Mesendoderm (in vitro differentiated cells): ENCODE results near the gene CBFA2T2. TPM values are rescaled to one million over a fixed set of nuclear protein-coding genes. Genes with fewer than 3 reads are reported as not detected.
A peak's percentile ranks its signal among the peaks of the same experiment; 100 is the strongest.
"Not testable (repeated sequence)": the region's sequence is repeated elsewhere in the genome, so short reads cannot be mapped to it uniquely, and the experiment has no call there.

Experiments used
- DNase-seq: peaks from one replicate; pipeline ENCODE4 v3.0.0; 2013
- H2AK5ac ChIP-seq: 2 replicates; pipeline ENCODE4 v1.6.1; 2013; ENCODE audit warnings: low read length, inconsistent platforms
- H2BK120ac ChIP-seq: 2 replicates; pipeline ENCODE4 v1.6.1; 2013; ENCODE audit warnings: low read depth, mild to moderate bottlenecking, low read length, moderate library complexity, mixed read lengths
- H2BK15ac ChIP-seq: replicated peaks from 2 replicates; pipeline ENCODE4 v1.6.1; 2013; ENCODE audit warnings: low read depth, mild to moderate bottlenecking, moderate library complexity
- H2BK5ac ChIP-seq: 2 replicates; pipeline ENCODE4 v1.6.1; 2013; ENCODE audit warnings: low read length, inconsistent platforms
- H3K18ac ChIP-seq: 2 replicates; pipeline ENCODE4 v1.6.1; 2013; ENCODE audit warnings: mild to moderate bottlenecking, low read length, mixed read lengths
- H3K23ac ChIP-seq: one replicate; pipeline ENCODE4 v1.6.1; 2013; ENCODE audit warnings: low read length
- H3K27ac ChIP-seq: 2 replicates; pipeline ENCODE4 v1.5.1; 2013; ENCODE audit warnings: low read depth, mild to moderate bottlenecking, inconsistent platforms, low read length, moderate library complexity
- H3K27me3 ChIP-seq: 2 replicates; pipeline ENCODE4 v1.6.1; 2013; ENCODE audit warnings: low read length, control low read depth, mild to moderate bottlenecking, inconsistent platforms; ENCODE audit not compliant: insufficient read depth, poor library complexity
- H3K36me3 ChIP-seq: 2 replicates; pipeline ENCODE4 v1.6.1; 2013; ENCODE audit warnings: low read length, inconsistent platforms; ENCODE audit not compliant: control insufficient read depth, insufficient read depth
- H3K4ac ChIP-seq: one replicate; pipeline ENCODE4 v1.6.1; 2013; ENCODE audit warnings: low read depth, mild to moderate bottlenecking, low read length, moderate library complexity
- H3K4me1 ChIP-seq: 2 replicates; pipeline ENCODE4 v1.6.1; 2013; ENCODE audit warnings: low read depth, low read length, inconsistent platforms; ENCODE audit not compliant: control insufficient read depth
- H3K4me2 ChIP-seq: 2 replicates; pipeline ENCODE4 v1.6.1; 2013; ENCODE audit warnings: low read length
- H3K4me3 ChIP-seq: 2 replicates; pipeline ENCODE4 v1.5.1; 2013; ENCODE audit warnings: mild to moderate bottlenecking, low read length
- H3K56ac ChIP-seq: one replicate; pipeline ENCODE4 v1.6.1; 2013; ENCODE audit warnings: low read length
- H3K79me1 ChIP-seq: 2 replicates; pipeline ENCODE4 v1.6.1; 2013; ENCODE audit warnings: low read length, inconsistent platforms
- H3K79me2 ChIP-seq: 2 replicates; pipeline ENCODE4 v1.6.1; 2013; ENCODE audit warnings: mild to moderate bottlenecking, low read length; ENCODE audit not compliant: control insufficient read depth, insufficient read depth
- H3K9ac ChIP-seq: 2 replicates; pipeline ENCODE4 v1.6.1; 2013; ENCODE audit warnings: low read length, inconsistent platforms
- H4K5ac ChIP-seq: one replicate; pipeline ENCODE4 v1.6.1; 2013; ENCODE audit warnings: low read length
- H4K8ac ChIP-seq: one replicate; pipeline ENCODE4 v1.6.1; 2013; ENCODE audit warnings: low read depth, mild to moderate bottlenecking, control low read depth, low read length, moderate library complexity
- WGBS: extraction: QIAGEN DNeasy Blood & Tissue Kit; methylation state at CpG from one replicate; pipeline ENCODE4 v1.1.7; 2013; ENCODE audit warnings: low lambda C conversion rate, missing lambda C conversion rate; ENCODE audit not compliant: insufficient coverage; ENCODE audit errors: extremely low coverage; 5-methylcytosine and 5-hydroxymethylcytosine counted together
- polyA plus RNA-seq, 2 experiments: library from polyadenylated mRNA; stranded (reverse); fragments of 200-250 nt; gene quantifications; one replicate each; pipeline ENCODE4 v1.2.3, GENCODE V29; 2013

The CBFA2T2 gene
- polyA plus RNA-seq (2013, experiment 1 of 2) = 4.0 TPM
- polyA plus RNA-seq (2013, experiment 2 of 2) = 4.2 TPM

DNA sequence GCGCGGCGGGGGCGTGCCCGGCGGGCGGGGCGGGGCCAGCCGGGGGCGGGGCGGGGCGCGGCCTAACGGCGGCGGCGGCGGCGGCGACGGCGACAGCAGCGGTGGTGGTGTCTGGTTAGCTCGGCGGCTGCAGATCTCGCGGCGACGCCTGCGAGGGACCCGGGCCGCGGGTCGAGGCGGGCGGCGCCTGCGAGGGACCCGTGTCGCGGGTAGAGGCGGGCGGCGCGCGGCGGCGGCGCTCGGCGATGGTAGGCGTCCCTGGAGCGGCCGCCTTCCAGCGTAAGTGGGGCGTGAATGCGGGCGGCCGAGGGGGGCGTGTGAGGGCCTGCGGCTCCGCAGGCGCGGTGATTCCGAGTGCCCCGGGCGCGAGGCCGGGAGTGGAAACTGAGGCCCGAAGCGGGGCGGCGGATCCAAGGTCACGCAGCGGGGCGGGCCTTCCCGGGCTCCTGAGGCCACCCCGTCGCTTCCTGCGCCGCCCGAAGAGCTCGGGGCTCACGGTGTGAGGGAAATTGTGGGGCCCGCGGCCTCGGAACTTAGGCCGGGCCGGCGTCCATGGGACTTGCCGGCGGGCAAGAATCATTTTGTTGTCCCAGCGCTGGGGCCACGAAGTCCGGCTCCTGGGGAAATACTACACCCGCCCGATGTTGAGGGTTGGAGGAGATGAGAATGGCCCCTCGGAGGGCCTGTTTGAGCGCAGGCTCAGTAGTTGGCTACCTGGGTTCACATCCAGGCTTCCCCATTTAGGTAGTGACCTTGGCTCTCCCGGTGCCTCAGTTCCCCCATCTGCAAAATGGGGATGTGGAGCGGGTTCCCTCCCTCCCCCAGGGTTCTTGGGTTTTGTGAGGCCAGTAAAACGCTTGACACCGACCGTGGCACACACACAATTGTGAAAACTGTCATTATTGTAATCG is at the start of gene CBFA2T2:
CBFA2T2 (plus strand) TSS at position 74 of the 911 bp plus-strand sequence; CDS start at position 246, 172 bp downstream.
- H2BK15ac ChIP-seq = no peak within 1 kb of the TSS
- H3K36me3 ChIP-seq = no peaks in the 10 kb centered on the region
- no peak within 1 kb of the TSS for H4K5ac ChIP-seq
- peak within 1 kb of the TSS; percentile 58 for H3K4me3 ChIP-seq
- H3K56ac ChIP-seq = peak within 1 kb of the TSS; percentile 83
- H2BK120ac ChIP-seq = no peak within 1 kb of the TSS
- no peak within 1 kb of the TSS for H2BK5ac ChIP-seq
- no peaks in the 10 kb centered on the region for H3K27me3 ChIP-seq
- WGBS = no CpG with 5 or more reads among the region's 105 CpGs
- H3K23ac ChIP-seq = no peak within 1 kb of the TSS
- H3K9ac ChIP-seq = peak within 1 kb of the TSS; percentile 82
- peaks cover 4% of the 10 kb centered on the region for H3K79me1 ChIP-seq
- peaks cover 3% of the 10 kb centered on the region for H3K4me1 ChIP-seq
- H4K8ac ChIP-seq = peak within 1 kb of the TSS; percentile 88
- H3K4me2 ChIP-seq = peak within 1 kb of the TSS; percentile 94
- H2AK5ac ChIP-seq = no peak within 1 kb of the TSS
- H3K79me2 ChIP-seq = peaks cover 3% of the 10 kb centered on the region
- H3K4ac ChIP-seq = peak within 1 kb of the TSS; percentile 8
- H3K27ac ChIP-seq = peak within 1 kb of the TSS; percentile 83
- DNase-seq = no peak
- H3K18ac ChIP-seq = peak within 1 kb of the TSS; percentile 81

DNA sequence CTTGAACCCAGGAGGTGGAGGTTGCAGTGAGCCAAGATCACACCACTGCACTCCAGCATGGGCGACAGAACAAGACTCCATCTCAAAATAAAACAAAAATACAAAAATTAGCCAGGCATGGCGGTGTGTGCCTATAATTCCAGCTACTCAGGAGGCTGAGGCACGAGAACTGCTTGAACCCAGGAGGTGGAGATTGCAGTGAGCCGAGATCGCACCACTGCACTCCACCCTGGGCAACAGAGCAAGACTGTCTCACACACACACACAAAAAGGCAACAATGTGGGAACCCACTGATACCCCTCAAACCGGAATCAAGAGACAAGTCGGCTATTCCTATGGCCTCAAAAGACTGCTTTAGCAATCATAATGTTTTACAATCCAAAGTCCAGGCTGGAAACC is 49.3 kb upstream of the CBFA2T2 start:
- not testable (repeated sequence) for H3K27ac ChIP-seq, H3K56ac ChIP-seq, H3K4me3 ChIP-seq, H3K79me1 ChIP-seq, H4K5ac ChIP-seq, H3K18ac ChIP-seq, H2BK5ac ChIP-seq, H3K4me2 ChIP-seq, H4K8ac ChIP-seq, H2BK15ac ChIP-seq, H3K23ac ChIP-seq, DNase-seq, H2BK120ac ChIP-seq, H3K4me1 ChIP-seq, H3K9ac ChIP-seq, H3K27me3 ChIP-seq, H2AK5ac ChIP-seq, H3K4ac ChIP-seq, H3K79me2 ChIP-seq, H3K36me3 ChIP-seq
- no CpG with 5 or more reads among the region's 7 CpGs for WGBS

DNA sequence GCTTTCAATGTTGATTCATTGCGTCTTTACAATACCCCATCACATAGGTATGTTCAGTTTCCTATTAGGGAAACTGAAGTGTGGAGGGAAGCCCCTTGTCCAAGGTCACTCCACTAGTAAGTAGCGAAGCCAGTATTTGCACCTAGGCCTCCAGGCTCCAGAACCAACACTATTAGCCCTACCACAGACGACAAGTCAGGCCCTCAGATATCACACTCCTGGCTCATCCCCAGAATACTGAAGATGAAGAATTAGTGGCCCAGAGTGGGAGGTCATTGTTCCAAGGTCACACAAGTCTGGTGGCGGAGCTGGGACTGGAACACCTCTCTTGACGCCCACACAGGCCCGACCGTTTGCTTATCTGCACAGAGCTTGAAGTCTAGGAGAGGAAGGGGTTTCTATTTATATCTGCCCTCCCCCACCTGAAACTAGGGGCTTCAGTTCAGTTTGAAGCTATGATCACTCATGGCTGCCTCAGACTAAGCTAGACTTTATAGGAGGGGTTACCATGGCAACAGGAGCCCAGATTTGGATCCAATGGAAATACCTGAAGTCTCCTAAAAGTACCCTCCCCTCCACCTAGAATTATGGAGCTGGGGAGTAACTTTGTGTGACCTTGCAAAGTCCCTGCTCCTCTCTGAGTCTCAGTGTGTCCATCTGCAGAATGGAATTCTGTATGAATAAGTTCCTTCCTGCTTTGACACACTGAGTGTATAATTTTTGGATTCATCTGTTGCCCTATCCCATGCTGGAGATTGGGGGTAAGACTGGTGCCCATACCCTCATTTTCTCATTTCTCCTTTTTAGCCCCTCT is 48.5 kb upstream of the CBFA2T2 start:
- H4K5ac ChIP-seq = no peak overlapping the region
- H3K79me2 ChIP-seq = no peaks in the 10 kb centered on the region
- H3K27ac ChIP-seq = no peak overlapping the region
- no peak overlapping the region for H2BK15ac ChIP-seq
- H3K18ac ChIP-seq = no peak overlapping the region
- H2AK5ac ChIP-seq = no peak overlapping the region
- H3K36me3 ChIP-seq = no peaks in the 10 kb centered on the region
- no CpG with 5 or more reads among the region's 7 CpGs for WGBS
- peak; percentile 37 for DNase-seq
- no peak overlapping the region for H3K23ac ChIP-seq
- no peak overlapping the region for H2BK120ac ChIP-seq
- H3K79me1 ChIP-seq = no peaks in the 10 kb centered on the region
- peaks cover 3% of the 10 kb centered on the region for H3K4me1 ChIP-seq
- no peaks in the 10 kb centered on the region for H3K27me3 ChIP-seq
- no peak overlapping the region for H3K56ac ChIP-seq
- no peak overlapping the region for H4K8ac ChIP-seq
- H3K4ac ChIP-seq = no peak overlapping the region
- H3K4me3 ChIP-seq = no peak overlapping the region
- no peak overlapping the region for H2BK5ac ChIP-seq
- no peak overlapping the region for H3K9ac ChIP-seq
- H3K4me2 ChIP-seq = no peak overlapping the region

DNA sequence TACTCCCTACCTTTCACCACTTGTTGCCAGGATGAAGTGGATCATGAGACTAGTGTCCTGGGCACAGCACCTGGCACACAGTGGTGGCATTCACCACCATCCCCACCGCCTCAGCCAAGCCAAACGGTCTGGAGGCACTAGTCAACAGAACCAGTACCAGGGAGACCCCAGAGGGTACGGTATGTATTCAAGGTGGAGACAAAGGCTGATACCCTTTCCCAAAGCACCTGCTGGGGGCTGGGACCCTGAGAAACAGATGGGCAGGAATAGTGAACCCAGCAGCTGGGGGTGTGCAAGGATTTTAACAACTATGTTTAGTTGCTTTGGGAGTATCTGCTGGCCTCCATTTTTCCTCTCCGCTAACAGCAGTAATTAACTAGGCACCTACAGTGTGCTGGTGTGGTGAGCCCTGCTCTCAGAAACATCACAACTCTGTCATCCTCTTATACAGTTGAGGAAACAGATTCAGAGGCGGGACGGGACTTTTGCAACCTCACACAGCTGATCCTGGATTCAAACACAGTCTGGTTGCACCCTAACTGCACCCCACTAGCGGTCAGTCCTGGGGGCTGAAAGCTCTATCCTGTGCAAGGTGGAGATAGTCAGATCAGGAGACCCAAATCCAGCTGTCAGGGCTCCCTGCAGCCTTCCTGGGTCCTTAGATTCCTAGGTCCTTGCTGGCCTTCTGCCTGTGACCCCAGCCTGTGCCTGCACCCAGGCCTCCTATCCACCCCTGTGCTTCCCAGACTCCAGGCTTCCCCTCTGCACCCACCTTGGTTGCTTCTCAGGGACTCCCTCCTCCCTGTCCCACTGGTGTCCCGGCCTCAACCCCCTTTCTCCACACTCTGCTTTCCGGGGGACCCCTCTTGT is 47.5 kb upstream of the CBFA2T2 start:
- Histone ChIP-seq H2BK5ac (no peak overlapping the region), H3K4me2 (no peak overlapping the region), H3K27me3 (no peaks in the 10 kb centered on the region), H3K23ac (no peak overlapping the region), H3K4me1 (peaks cover 3% of the 10 kb centered on the region), H3K79me1 (no peaks in the 10 kb centered on the region), H2BK120ac (no peak overlapping the region), H2AK5ac (no peak overlapping the region), H4K5ac (no peak overlapping the region), H3K4me3 (no peak overlapping the region), H2BK15ac (no peak overlapping the region), H3K27ac (no peak overlapping the region), H3K4ac (no peak overlapping the region), H3K36me3 (no peaks in the 10 kb centered on the region), H3K56ac (no peak overlapping the region), H3K9ac (no peak overlapping the region), H3K18ac (no peak overlapping the region), H3K79me2 (no peaks in the 10 kb centered on the region), H4K8ac (no peak overlapping the region)
- WGBS = no CpG with 5 or more reads among the region's 9 CpGs
- no peak for DNase-seq

- Histone ChIP-seq H4K5ac (no peak overlapping the region), H3K27me3 (no peaks in the 10 kb centered on the region), H3K79me2 (no peaks in the 10 kb centered on the region), H2AK5ac (no peak overlapping the region), H2BK15ac (no peak overlapping the region), H3K18ac (no peak overlapping the region), H3K4me1 (peaks cover 3% of the 10 kb centered on the region), H3K79me1 (no peaks in the 10 kb centered on the region), H3K9ac (peak overlapping the region; percentile 73), H4K8ac (no peak overlapping the region), H3K36me3 (no peaks in the 10 kb centered on the region), H3K4me2 (peak overlapping the region; percentile 64), H2BK120ac (no peak overlapping the region), H3K56ac (peak overlapping the region; percentile 80), H3K27ac (no peak overlapping the region), H3K4me3 (peak overlapping the region; percentile 53), H2BK5ac (no peak overlapping the region), H3K23ac (no peak overlapping the region), H3K4ac (no peak overlapping the region)
- WGBS = no CpG with 5 or more reads among the region's 45 CpGs
- no peak for DNase-seq
These were observed 46.8 kb upstream of the CBFA2T2 start for GRCh38 chr20:33443006-33443511.
